Measurements from ENCODE around the gene ST6GALNAC6. TPM values are rescaled to one million over a fixed set of nuclear protein-coding genes. Genes with fewer than 3 reads are reported as not detected.
"Not testable (repeated sequence)": the region's sequence is repeated elsewhere in the genome, so short reads cannot be mapped to it uniquely, and the experiment has no call there.

ST6GALNAC6 gene
- total RNA-seq, 2 donors from 2014 or later: 222 to 302 TPM

DNA sequence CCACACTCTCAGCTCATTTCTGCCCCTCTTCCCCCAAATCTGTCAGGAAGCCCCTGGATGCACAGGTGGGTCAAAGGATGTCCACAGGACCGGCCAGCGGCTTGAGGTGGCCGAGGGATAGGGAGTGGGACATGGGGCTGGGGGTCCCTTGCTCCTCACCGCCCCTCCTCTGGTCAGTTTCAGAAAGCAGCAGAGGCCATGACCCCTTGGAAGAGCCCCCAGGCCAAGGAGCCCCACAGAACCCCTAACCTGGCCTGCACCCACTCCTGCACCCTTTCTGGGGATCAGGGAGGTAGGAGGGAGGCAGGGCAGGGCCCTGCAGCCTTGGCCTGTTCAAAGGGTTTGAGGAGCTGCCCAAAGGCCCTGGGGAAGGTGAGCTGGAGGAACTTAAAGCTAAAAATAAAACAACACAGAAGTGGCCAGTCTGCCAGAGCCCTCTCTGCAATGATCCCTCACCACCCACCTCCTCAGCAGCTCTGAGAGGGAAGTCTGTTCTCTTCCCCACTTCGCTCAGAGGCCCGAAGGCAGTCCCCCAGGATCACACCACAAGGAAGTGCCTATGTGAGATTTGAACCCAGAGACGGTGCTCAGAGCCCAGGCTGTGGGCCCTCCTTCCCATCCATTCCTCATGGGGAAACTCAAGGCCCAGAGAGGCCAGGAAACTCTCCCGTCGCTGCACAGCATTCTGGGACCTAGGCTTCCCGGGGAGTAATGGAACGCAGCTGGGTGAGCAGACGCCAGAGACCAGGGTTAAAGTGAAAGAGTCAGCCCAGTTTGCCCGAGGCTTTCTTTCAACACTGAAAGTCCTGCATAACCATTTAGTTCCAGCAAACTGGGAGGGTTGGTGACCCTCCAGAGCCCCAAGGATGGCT lies 45.9 kb downstream of the ST6GALNAC6 start:
- ATAC-seq (no peak), DNase-seq (no peak)
- intact Hi-C loops (cut with DNase I, micrococcal nuclease): no loop called here

DNA sequence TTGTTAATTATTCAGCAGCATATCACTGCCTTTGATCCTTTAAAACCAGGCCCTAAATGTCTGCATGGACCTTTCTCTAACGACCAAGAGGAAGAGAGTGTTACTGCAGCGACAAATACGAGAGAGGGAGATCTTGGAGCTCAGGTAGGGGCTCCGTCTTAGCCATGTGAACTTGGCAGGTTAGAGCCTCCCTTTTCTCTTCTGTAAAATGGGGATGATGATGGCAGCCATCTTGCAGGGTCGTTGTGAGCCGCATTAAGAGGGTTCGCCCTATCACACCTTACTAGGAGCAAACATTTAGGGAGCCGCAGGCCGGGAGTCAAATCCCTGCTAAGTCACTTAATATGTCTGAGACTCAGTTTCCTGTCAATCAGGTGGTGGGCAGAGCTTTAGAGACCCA lies 46.6 kb downstream of the ST6GALNAC6 start:
- no peak for ATAC-seq
- intact Hi-C loops (cut with DNase I, micrococcal nuclease): no loop called here
- DNase-seq: no peak

DNA sequence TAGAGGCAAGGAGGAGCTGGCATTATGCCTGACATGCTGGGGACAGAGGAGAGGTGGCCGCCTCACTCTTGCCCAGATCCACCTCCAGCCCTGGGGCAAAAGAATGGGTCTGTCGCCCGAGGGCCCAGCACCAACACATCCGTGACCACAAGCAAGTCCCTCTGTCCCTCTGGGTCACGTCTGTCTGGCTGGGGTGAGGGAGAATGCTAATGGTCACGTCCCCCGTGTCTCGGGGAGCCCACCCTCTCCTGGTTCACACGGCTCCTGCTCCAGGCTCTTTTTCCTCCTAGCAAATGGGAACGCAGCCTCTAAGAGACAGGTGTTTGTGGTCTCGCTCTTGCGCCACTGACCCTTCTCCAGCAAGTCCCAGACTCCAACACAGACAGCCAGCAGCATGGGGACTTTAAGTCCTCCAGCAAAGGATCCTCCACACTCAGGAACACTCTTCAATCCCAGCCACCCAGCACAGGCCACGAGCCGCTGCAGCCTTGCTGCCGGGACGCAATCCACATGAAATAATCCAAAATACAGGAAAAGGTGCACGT lies 49.0 kb downstream of the ST6GALNAC6 start:
- no peak for ATAC-seq
- intact Hi-C loops (cut with DNase I, micrococcal nuclease): no loop called here
- DNase-seq: no peak

DNA sequence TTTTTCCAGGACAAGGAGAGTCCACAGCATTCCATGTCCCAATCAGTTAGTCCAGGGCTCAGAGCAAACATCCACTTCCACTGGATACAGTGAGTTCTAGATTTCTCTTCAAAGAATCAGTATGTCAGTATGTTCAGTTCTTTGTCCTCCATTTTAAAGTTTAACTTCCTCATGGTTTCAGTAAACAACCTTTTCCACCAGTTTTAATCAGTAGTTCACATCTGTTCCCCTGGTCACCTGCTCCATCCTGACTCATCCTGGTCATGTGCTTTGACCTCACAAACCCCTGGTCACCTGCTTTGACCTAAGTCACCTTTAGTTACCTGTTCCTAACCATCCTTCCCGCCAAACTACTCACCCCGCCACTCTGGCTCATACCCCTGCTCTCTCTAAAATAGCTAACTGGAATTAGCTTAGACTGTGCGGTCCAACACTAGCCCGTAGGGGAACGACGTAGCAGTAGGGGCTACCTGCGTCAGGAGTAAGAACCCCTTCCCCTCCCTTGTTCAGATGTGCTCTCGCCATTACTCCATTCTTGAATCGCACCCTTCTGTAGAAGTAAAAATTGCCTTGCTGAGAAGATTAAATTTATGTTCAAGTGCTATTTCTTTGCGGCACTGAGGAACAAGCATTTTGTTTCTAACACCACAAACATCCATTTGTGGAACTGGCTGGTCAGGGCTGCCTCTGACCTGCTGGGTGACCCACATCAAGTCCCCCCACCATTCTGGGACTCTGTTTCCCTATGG lies 50.5 kb downstream of the ST6GALNAC6 start:
- no peak for ATAC-seq
- intact Hi-C loops (cut with DNase I, micrococcal nuclease): no loop called here
- no peak for DNase-seq

DNA sequence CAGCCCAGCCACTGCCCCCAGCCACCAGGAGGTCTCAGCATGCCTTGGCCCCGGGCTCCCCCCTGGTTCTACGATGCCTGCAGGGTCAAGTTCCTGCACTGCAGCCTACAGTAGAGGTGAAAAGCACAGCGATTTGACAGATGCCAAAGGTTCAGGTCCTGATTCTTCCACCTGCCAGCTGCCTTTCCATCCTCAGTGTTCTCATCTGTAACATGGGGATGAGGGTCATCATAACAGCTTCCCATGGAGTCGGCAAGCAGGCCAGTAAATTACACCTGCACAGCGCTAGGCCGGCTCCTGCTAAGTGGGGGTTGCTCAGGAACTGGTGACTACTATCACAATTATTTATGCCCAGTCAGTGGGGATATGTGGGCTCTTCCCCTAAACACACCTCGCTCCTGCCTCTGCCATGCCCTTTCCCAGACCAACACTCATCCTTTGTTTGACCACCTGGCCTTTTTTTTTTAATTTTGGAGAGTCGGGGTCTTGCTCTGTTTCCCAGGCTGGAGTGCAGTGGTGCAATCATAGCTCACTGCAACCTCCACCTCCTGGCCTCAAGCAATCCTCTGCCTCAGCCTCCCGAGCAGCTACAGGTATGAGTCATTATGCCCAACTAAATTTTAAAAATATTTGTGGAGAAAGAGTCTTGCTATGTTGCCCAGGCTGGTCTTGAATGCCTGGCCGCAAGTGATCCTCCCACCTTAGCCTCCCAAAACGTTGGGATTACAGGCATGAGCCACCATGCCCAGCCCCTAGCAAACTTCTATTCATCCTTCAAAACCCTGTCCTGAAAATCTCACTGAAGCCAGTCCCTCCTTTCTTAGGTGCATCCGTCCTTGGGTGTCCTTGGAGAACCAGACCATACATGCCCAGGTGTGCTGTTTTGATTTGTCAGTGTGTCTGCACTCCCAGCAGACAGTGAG lies 51.3 kb downstream of the ST6GALNAC6 start:
- ATAC-seq (no peak), DNase-seq (no peak)
- intact Hi-C loops (cut with DNase I, micrococcal nuclease): no loop called here

DNA sequence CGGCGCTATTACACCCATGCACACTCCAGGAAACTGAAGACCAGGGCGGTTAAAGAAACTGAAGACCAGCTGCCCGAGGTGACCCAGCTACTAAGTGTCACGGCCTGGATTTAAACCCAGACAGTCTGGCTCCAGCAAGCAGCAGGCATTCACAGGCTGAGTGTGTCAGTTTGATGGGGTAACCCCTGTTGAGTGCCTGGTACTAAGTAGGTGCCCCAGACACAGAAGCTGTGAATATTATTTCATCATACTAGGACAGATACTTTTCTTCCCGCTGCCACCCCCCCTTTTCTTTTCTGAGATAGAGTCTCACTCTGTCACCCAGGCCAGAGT lies 52.3 kb downstream of the ST6GALNAC6 start:
- DNase-seq: no peak
- no peak for ATAC-seq
- intact Hi-C loops (cut with DNase I, micrococcal nuclease): no loop called here

DNA sequence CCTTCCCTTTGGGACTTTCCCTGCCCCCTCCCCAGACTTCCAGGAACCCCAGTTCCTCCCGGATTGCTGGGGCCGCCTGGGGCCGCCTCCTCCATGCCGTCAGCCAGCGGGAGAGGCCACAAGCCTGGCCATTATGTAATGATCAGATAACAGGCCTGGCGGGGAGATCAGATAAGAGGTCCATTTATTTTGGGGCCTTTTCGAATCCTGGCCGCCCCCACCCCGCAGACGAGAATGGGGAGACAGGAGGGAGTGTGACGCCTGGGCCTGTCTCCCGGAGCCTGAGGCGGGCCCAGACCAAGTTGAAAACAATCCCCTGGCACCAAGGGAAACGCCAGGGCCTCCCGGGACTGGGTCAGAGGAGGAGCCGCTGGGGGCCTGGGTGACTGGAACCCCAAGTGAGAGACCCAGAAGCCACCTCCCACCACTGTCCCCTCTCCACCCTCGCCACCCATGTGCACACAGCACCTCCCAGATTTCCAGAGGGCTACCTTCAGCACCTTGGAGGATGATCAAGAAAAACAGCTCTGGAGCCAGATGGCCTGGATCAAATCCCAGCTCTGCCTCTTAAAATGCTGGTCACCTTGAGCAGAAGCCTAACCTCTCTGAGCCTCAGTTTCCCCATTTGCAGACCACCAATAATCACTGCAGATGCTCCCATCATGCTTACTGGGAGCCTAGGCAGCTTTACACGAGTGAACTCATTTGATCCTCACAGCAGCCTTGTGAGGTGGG lies 52.8 kb downstream of the ST6GALNAC6 start:
- DNase-seq: no peak
- intact Hi-C loops (cut with DNase I, micrococcal nuclease): no loop called here
- ATAC-seq: no peak

DNA sequence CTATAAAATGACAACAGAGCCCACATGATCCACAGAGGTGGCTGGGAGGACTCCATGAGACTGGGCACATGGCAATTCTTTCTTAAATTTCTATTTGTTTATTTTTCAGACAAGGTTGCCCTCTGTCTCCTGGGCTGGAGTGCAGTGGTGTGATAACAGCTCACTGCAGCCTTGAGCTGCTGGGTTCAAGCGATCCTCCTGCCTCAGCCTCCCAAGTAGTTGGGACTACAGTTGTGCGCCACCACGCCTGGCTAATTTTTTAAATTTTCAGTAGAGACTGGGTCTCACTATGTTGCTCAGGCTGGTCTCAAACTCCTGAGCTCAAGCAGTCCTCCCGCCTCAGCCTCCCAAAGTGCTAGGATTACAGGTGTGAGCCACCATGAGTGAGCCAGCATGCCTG lies 53.8 kb downstream of the ST6GALNAC6 start:
- DNase-seq; intact Hi-C loops (cut with DNase I, micrococcal nuclease); ATAC-seq: not testable (repeated sequence)

DNA sequence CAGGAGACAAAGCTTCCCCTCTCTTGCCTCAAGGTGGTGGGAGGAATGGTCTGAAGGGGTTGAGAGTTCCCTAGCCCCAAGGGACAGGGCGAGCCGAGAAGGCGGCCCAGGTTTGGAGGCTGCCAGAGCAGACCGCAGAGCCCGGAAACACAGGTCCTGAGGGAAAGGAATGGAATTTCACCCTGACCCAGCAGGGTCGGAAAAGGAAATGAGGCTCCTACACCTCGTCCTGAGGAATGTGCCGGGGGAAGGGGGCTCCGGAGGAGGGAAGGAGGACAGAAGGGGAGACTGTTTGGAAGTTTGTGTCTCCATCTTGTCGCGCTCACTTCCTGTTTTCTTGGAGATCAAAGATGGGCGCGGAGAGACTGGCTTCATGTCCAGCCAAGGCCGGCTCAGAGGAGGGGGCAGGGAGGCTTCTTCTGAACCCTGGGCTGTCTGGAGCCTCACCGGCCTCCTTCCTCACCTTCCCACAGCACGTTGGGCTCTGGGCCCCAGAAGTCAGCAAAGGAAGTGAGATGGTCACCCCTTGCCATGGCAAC lies 54.5 kb downstream of the ST6GALNAC6 start:
- DNase-seq: no peak
- ATAC-seq: no peak
- intact Hi-C loops (cut with DNase I, micrococcal nuclease): no loop called here

DNA sequence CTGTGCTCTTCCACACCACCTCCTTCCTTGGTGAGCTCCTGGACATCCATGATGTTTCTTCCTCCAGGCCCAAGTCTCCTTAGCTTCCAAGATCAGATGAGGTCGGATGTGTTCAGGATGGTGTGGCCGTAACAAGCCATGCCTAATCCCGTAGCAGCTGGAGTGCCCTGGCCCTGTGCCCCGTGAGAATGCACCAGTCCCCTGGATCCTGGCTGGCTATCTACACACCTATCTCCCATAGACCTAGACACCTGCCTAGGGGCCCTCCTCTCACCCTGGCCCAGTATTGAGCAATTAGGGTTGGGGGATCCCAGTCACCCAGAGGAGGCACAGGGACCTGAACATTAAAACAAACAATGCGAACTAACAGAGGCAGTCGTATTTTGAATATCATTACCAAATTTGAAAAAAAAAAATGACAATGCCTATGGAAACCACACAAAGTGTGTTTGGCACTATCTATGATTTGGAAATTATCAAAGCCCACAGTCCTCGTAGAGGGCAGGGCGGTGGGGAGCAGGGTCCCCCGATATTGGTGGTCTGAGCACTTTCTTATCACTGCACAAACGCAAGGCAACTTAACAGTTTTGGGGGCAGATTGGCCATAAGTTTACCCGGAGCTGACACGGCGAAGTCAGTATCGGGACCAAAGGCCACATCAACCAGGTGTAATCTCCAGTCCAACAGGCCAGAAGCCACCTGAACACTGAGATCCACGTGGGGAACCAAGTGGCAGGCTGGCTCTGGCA lies 58.1 kb downstream of the ST6GALNAC6 start:
- intact Hi-C loops (cut with DNase I, micrococcal nuclease): no loop called here
- ATAC-seq (no peak), DNase-seq (no peak)

DNA sequence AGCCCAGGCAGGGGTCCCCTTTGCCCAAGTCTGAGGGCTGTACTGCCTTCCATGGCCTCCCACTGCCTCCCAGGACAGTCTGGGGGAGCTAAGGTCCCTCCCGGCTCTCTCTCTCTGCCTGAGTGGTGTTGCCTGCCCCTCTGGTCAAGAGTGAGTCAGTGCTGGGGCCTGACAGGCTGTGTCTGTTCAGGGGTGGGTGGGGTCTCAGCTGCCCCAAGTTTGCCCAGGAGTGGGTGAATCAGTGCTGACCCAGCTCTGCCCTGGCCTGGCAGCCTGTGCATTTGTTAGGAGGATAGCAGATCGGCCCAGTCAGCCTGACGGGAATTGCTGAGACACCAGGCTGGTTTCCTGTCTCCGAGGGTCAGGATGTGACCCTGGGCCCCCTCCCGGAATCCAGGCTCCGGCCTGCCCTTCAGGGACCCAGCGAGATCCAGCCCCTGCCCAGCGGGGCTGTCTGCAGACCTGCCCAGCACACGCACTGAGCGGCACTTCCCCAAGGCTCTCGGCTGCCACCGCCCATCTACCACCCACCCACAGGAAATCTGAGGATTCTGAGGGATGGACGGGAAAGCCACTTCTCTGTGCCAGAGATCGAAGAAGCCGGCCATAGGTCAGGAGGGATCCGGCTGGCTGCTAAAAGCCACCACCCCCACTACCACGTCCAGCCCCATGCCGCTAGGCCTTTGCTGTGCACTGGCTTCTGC lies 60.9 kb downstream of the ST6GALNAC6 start:
- intact Hi-C loops (cut with DNase I, micrococcal nuclease): no loop called here
- DNase-seq (peak in 1 of 2 donors; percentile 66), ATAC-seq (peak; percentile 39)

DNA sequence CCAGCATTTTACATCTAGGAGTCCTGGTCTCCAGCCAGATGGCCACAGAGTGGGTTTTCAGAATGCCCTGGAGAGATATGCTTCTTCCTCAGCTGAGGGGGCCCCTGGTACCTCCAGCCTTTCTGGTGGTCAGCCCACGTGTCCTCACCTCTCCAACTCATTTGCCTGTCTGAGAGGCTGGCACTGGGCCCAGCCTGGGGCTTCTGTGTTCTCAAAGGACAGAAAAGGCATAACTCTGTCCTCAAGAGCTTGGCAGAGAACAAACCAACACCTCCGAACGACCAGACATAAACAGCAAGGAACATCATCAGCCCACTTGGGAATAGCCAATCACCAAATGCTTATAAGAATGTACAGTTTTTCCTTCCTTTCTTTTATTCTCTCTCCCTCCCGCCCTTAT lies 62.1 kb downstream of the ST6GALNAC6 start:
- DNase-seq (no peak), ATAC-seq (no peak)
- intact Hi-C loops (cut with DNase I, micrococcal nuclease): no loop called here

DNA sequence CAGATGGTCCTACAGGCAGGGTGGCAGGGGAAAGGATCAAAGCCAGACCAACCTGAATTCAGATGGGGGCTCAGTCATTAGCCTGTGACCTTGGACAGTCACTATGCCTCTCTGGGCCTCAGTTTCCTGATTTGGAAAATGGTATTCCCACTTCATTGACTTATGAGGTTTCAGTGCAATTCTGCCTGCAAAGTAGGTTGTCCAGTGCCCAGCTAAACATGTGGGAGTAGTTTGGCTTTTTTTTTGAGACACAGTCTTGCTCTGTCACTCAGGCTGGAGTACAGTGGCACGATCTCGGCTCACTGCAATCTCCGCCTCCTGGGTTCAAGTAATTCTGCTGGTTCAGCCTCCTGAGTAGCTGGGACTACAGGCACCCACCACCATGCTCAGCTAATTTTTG lies 62.8 kb downstream of the ST6GALNAC6 start:
- DNase-seq; intact Hi-C loops (cut with DNase I, micrococcal nuclease); ATAC-seq: not testable (repeated sequence)

DNA sequence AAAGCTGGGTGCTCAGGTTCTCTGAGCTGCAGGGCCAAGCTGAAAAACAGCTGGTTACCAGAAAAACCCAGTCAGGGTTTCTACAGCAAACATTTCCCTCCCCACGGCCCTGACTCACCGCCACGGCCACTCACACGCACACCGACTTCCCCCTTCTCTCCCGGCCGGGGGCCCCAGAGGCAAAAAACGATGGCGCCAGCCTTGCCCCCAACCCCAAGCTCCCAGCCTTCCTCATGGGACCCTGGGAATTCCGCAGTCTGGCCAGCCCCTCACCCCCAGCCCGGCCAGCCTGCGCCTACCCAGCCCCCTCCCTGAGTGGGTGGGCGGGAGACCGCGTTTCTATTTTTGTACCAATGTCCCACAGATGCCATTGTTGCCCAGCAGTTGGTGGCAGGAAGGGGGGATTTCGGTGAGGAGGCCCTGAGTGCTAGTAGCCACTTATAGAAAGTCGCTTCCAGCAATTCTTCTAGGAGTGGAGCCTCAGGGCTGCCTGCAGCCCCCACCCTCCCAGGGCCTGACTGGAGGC lies 63.3 kb downstream of the ST6GALNAC6 start:
- intact Hi-C loops (cut with DNase I, micrococcal nuclease): no loop called here
- DNase-seq (peak in 1 of 2 donors; percentile 41), ATAC-seq (no peak)

All from left colon (tissue), 2 donors.